Measurements from ENCODE around the gene LY9. TPM values are rescaled to one million over a fixed set of nuclear protein-coding genes. Genes with fewer than 3 reads are reported as not detected.

LY9 gene
- total RNA-seq, 4 donors from 2014 or later = 1.6 to 39.6 (median 3.6) TPM

GRCh38 chr1:160863061-160863773 lies 67.2 kb downstream of the LY9 start:
- peak overlapping the region in 3 of 4 donors; percentile 50 to 57 (median 53) for H3K27ac ChIP-seq
- TF ChIP-seq POLR2A (IDR thresholded peaks at IDR 0.05) = no peak
- TF ChIP-seq CTCF (IDR thresholded peaks at IDR 0.05) = no peak
- peaks cover 0 to 14% (median 3%) of the 10 kb centered on the region in 4 donors for H3K4me1 ChIP-seq
- H3K36me3 ChIP-seq = no peaks in the 10 kb centered on the region
- no peaks in the 10 kb centered on the region for H3K27me3 ChIP-seq
- no peaks in the 10 kb centered on the region for H3K9me3 ChIP-seq
- H3K4me3 ChIP-seq = no peak overlapping the region
- DNase-seq = no peak

GRCh38 chr1:160863774-160864131 lies 67.8 kb downstream of the LY9 start:
- Histone ChIP-seq H3K27ac (no peak overlapping the region), H3K4me1 (peaks cover 0 to 9% (median 3%) of the 10 kb centered on the region in 4 donors), H3K4me3 (no peak overlapping the region), H3K36me3 (no peaks in the 10 kb centered on the region), H3K9me3 (no peaks in the 10 kb centered on the region), H3K27me3 (no peaks in the 10 kb centered on the region)
- no peak for DNase-seq
- TF ChIP-seq CTCF (IDR thresholded peaks at IDR 0.05) = no peak

GRCh38 chr1:160864173-160864572 lies 68.2 kb downstream of the LY9 start:
- H3K36me3 ChIP-seq = no peaks in the 10 kb centered on the region

DNA sequence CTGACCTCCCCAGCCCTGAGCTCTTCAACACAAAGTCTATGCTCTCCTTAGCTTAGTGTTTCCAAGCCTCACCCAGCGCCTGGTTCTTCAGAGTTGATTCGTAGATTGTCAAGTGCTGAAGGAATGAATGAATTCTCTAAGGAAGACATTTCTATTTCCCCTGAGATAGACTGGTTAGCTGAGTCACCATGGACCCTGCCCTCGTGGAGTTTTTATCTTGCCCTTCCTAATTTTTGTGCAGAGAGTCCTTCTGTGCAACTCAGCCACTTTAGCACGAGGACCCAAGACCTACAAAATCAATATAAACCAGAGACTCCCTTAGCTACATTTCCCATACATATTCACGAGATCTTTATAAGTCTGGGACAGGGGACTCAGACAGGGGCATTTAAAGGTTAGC lies 69.4 kb downstream of the LY9 start:
- Histone ChIP-seq H3K9me3 (no peaks in the 10 kb centered on the region), H3K36me3 (no peaks in the 10 kb centered on the region), H3K27me3 (no peaks in the 10 kb centered on the region), H3K4me3 (no peak overlapping the region), H3K27ac (no peak overlapping the region), H3K4me1 (peaks cover 0 to 5% (median 2%) of the 10 kb centered on the region in 4 donors)
- DNase-seq = no peak
- TF ChIP-seq POLR2A (IDR thresholded peaks at IDR 0.05) = no peak
- TF ChIP-seq CTCF (IDR thresholded peaks at IDR 0.05) = no peak

More at GRCh38 chr1:160864173-160864572, 68.2 kb downstream of the LY9 start:
- Histone ChIP-seq H3K4me1 (peaks cover 0 to 5% (median 2%) of the 10 kb centered on the region in 4 donors), H3K27ac (no peak overlapping the region), H3K27me3 (no peaks in the 10 kb centered on the region), H3K9me3 (no peaks in the 10 kb centered on the region), H3K4me3 (no peak overlapping the region)
- no peak for TF ChIP-seq POLR2A (IDR thresholded peaks at IDR 0.05)
- no peak for TF ChIP-seq CTCF (IDR thresholded peaks at IDR 0.05)
- DNase-seq = no peak

DNA sequence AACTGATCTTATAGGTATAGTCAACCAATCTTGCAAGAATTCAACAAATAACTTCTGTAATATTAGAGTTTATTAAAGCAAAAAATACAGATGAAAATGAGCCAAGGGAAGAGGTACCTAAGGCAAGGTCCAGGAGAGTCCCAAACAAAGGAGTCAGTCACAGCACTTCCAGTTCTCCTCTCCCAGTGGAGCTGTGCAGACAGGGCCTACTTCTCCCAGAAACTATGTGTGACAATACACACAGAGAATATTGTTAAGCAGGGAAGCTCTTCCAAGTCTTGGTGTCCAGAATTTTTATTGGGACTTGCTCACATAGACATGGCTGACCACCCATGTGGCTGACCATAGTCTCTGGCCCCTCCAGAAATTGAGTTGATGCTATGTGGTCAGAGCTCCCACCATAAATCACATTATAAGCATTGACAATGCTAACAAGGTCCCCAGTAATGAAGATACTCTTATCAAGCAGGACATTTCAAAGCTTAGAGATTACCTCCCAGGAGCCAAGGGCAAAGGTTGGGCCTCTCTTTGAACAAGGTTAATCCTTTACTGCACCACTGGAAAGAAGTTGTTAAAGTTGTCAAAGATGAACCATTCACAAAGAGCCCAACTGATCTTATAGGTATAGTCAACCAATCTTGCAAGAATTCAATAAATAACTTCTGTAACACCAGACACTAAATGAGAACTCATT lies 70.2 kb downstream of the LY9 start:
- TF ChIP-seq CTCF (IDR thresholded peaks at IDR 0.05) (no peak), POLR2A (IDR thresholded peaks at IDR 0.05) (no peak)
- Histone ChIP-seq H3K36me3 (no peaks in the 10 kb centered on the region), H3K4me1 (peaks cover 0 to 4% (median 0%) of the 10 kb centered on the region in 4 donors), H3K9me3 (no peaks in the 10 kb centered on the region), H3K27me3 (no peaks in the 10 kb centered on the region), H3K27ac (peak overlapping the region in 1 of 4 donors; percentile 22), H3K4me3 (no peak overlapping the region)
- peak in 1 of 3 donors; percentile 63 for DNase-seq
